ENCODE data around the gene RAPGEF2.
A peak's percentile ranks its signal among the peaks of the same experiment; 100 is the strongest.
"Not testable (repeated sequence)": the region's sequence is repeated elsewhere in the genome, so short reads cannot be mapped to it uniquely, and the experiment has no call there.

The RAPGEF2 gene, protein sequence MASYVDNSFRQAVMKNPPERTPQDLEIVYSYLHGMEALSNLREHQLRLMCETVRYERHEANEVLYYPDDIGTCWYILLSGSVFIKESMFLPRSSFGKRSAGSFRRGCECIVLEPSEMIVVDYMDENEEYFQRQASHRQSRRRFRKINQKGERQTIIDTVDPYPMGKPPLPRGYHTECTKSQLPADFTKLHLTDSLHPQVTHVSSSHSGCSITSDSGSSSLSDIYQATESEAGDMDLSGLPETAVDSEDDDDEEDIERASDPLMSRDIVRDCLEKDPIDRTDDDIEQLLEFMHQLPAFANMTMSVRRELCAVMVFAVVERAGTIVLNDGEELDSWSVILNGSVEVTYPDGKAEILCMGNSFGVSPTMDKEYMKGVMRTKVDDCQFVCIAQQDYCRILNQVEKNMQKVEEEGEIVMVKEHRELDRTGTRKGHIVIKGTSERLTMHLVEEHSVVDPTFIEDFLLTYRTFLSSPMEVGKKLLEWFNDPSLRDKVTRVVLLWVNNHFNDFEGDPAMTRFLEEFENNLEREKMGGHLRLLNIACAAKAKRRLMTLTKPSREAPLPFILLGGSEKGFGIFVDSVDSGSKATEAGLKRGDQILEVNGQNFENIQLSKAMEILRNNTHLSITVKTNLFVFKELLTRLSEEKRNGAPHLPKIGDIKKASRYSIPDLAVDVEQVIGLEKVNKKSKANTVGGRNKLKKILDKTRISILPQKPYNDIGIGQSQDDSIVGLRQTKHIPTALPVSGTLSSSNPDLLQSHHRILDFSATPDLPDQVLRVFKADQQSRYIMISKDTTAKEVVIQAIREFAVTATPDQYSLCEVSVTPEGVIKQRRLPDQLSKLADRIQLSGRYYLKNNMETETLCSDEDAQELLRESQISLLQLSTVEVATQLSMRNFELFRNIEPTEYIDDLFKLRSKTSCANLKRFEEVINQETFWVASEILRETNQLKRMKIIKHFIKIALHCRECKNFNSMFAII (N-terminal part only)

DNA sequence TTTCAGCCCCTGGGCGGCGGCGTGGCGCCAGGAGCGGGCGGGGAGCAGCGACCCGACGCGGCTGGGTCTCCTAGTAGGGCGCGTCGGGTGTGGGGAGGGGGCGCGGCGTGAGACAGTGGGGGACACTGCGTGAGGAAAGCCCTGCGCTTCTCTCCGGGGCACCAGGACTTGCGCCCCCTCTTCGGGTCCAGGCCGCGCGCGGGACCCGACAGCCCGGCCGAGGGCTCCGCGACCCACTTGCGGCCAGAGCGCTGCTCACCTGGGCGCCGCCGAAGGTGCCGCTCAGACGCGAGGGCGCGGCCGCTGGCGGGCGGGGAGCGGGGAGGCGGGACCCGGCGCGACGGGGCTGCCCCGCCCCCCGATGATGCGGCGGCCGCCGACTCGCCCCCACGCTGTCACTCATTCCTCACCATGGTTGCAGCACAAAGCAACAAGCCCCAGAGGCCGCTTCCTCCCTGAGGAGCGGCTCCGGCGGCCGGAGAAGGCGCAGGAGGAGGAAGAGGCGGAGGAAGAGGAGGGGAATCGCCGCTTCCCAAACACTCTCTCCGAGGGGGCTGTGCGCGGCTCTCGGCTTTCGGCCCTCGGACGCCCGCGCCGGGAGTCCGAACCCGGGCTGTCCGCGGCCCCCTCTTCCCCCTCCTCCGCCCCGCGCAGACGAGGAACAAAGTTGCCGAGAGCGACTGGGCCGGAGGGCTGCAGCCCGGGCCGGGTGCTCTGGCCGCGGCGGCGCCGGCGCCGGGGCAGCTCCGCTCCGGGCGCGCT lies at the start of gene RAPGEF2:
Gene RAPGEF2, plus strand, starts transcription at position 458 of the 762 bp plus-strand sequence. CDS start 1,084 bp downstream, outside the sequence.
- DNase-seq (ENCODE audit: low read depth in 3 of 3, low spot score in 1 of 3), result peak; percentile 57 to 75 (median 73)

DNA sequence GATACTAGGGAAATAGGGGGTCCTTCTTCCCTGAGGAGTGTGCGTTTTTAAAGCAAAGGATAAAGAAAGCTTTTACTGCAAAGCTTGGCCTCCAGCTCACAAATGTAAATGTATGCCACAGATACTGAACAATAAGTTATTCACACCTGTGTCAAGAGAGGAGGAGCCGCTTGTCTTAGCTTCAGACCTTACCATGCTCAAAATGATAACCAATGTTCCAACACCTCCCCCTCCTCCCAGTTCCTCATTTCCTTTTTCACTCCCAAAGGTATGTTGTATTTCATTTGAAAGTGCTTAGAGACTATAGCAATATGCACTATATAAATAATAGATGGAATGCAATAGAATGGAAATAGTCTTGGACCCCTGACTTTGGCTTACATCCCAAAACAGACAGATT lies 47.0 kb upstream of the RAPGEF2 start:
- no peak for DNase-seq (ENCODE audit: low read depth in 3 of 3, low spot score in 1 of 3)

DNA sequence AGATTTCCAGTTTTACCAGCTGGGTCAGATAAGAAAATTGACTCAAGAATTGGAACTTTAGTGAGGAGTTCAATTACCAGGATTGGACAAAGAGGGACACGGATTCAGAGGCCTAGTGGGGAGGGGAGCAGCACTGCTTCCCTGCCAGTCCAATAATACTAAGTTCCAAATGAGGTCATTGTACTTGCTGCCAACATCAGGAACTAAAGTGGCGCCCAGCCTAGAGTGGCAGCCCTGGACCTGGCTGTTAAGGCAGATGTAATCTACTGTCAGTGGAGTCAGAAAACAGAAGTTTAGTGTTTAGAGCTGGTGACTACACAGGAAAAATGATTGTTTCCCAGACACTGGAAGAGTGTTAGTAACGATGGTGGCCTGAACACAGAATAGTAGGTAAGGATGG lies 42.7 kb upstream of the RAPGEF2 start:
- DNase-seq (ENCODE audit: low read depth in 3 of 3, low spot score in 1 of 3), result no peak

DNA sequence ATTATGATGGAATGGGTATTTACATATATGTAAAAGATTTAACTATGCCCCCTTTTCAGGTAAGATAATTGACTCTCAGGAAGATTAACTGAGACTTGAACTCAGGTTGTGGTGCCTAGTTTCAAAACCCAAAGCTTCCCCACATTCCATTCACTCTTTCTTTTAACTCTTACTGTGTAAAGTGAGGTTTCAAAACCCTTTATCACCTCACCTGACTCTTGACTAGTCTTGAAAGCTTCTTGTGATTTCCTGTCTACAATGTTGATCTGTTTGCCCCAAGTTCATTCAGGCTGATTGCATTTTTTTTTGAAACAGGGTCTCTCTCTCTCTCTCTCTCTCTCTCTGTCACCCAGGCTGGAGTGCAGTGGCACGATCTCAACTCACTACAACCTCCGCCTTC lies 40.5 kb upstream of the RAPGEF2 start:
- DNase-seq (ENCODE audit: low read depth in 3 of 3, low spot score in 1 of 3), result no peak

DNA sequence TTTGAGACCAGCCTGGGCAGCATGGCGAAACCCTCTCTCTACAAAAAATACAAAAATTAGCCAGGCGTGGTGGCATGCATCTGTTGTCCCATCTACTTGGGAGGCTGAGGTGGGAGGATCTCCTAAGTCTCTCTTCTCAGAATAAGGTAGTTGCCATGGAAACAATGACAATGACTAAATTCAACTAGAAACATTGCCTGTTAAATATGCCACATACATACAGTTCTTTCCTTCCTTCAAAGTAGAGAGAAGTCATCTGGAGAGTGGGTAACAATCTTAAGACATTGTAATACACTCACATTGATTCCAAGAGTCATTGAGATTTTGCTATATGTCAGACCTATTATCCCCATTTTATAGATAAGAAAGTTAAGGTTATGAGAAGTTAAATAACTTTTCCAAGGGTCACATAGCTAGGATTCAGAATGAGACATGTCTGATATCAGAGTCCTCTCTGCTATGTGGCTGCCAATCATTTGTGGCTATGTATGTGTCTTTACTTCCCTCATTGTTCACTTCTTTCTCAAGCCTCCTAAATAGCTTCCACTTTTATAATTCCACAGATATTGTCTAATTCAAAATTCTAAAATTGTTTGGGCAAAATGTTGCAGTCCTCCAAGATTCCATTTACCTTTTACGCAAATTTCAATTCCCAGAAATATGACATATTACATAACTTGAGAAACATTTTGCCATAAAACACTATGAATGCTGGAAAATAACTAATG lies 37.2 kb upstream of the RAPGEF2 start:
- no peak for DNase-seq (ENCODE audit: low read depth in 3 of 3, low spot score in 1 of 3)

DNA sequence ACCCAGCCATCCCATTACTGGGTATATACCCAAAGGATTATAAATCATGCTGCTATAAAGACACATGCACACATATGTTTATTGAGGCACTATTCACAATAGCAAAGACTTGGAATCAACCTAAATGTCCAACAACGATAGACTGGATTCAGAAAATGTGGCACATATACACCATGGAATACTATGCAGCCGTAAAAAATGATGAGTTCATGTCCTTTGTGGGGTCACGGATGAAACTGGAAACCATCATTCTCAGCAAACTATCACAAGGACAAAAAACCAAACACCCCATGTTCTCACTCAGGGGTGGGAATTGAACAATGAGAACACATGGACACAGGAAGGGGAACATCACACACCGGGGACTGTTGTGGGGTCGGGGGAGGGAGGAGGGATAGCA lies 34.7 kb upstream of the RAPGEF2 start:
- not testable (repeated sequence) for DNase-seq (ENCODE audit: low read depth in 3 of 3, low spot score in 1 of 3)

DNA sequence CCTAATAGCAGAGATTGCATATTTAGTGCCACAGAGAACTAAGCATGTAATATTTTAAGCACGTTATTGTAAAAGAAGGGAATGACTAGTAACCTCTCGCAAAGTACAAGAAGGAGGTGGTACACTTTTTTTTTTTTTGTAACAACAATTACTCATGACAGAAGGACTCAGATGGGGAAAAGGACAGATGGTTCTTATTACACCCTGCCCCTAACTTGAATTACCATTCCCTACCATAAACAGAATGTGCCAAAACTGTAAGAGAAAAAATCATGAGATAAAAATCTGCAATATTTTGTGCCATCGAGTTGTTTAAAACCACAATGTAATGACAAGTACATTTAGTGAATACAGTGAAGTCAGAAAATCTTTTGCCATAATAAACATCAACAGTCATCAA lies 33.0 kb upstream of the RAPGEF2 start:
- no peak for DNase-seq (ENCODE audit: low read depth in 3 of 3, low spot score in 1 of 3)

DNA sequence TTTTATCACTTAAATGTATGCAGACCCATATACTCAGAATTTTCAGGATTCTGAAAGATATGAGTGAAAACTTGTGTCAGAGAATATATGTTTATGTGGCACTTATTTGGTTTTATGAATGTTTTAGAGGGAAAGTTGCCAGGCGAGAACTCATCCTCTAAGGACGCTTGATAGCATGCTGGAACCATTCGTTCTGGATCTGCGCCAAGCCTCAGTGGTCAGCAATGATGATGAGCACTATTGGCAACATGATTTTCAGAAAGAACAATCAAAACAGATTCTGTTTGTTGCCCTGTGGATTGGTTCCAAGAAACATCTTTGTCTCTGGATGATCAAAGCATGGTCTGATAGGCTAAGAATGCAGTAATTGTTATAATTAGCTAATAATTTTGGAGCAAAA lies 32.1 kb upstream of the RAPGEF2 start:
- DNase-seq (ENCODE audit: low read depth in 3 of 3, low spot score in 1 of 3), result no peak

DNA sequence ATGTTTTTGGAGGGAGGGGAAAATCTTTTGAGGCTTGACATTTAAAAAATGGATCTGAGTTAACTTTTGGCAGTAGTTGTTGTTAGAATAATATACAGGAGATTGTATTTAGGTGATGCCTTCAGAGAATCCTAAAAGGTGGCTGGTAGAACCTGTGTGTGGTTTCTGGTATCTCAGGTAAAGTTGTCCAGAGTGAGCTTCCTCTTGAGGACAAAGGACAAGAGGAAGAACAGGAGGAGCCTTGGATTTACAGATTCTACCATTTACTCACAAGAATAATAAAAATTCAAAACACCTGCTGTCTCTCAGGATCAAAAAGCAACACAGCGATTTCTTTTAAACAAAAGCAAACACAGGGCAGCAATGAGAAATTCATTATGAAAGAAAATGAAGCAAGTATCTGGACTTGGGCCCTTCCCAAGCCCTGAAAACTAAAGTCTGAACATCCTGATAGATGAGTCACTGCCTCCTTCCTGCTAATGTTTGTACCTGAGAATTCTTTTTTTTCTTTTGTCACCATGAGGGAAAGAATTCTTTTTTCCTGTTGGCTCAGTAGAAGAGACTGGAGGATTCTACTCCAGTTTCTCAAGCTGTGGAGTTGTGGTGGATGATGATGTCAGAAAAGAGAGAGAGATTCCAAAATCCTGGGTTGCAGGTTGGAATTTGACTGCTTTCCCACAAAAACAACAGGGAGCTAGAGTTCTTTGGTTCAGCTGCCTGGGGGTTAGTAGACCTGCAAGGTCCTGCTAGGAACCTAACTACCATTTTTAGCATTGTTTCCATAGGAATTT lies 31.5 kb upstream of the RAPGEF2 start:
- DNase-seq (ENCODE audit: low read depth in 3 of 3, low spot score in 1 of 3), result no peak

DNA sequence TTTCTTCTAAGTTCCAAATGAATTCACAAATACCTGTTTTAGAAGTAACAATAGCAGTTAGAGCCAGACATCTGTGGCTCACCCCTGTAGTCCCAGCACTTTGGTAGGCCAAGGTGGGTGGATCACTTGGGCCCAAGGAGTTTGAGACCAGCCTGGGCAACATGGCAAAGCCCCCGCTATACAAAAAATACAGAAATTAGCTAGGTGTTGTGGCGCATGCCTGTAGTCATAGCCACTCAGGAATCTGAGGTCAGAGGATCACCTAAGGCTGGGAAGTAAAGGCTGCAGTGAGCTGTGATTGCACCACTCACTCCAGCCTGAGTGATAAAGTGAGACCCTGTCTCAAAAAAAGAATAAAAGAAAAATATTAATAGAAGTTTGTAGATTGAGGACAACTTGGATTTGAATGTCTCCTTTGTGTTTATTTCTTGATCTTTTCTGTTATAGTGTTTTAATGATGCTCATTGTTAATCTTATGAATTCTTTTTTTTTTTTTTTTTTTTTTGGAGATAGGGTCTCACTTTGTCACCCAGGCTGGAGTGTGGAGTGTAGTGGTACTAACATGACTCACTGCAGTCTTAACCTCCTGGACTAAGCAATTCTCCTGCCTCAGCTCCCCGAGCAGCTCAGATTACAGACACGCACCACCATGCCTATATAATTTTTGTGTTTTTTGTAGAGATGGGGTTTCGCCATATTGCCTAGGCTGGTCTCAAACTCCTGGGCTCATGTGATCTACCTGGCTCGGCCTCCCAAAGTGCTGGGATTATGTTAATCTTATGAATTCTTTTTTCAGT lies 30.7 kb upstream of the RAPGEF2 start:
- no peak for DNase-seq (ENCODE audit: low read depth in 3 of 3, low spot score in 1 of 3)

DNA sequence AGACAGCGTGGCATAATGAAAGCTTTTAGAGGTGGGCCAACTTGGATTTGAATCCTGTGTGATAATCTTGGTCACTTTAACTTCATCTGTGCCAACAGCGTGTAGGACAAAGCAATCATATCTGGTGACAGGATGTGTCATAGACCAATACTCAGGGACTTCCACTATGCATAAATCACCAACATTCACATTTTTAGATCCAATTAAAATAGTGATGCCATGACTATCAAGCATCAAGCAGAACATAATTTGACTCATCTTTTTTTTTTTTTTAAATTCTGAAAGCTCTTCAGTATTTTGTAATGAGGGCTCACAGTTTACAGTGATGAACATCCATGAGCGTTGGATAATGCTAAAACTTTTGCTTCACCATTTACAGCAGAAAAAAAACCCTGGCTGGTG lies 27.3 kb upstream of the RAPGEF2 start:
- DNase-seq (ENCODE audit: low read depth in 3 of 3, low spot score in 1 of 3), result no peak

DNA sequence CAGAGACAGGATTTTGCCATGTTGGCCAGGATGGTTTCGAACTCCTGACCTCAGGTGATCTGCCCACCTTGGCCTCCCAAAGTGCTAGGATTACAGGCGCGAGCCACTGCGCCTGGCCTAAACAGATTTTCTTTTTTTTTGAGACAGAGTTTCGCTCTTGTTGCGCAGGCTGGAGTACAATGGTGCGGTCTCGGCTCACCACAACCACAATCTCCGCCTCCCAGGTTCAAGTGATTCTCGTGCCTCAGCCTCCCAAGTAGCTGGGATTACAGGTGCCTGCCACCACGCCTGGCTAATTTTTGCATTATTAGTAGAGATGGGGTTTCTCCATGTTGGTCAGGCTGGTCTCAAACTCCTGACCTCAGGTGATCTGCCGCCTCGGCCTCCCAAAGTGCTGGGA lies 25.9 kb upstream of the RAPGEF2 start:
- DNase-seq (ENCODE audit: low read depth in 3 of 3, low spot score in 1 of 3), result not testable (repeated sequence)

DNA sequence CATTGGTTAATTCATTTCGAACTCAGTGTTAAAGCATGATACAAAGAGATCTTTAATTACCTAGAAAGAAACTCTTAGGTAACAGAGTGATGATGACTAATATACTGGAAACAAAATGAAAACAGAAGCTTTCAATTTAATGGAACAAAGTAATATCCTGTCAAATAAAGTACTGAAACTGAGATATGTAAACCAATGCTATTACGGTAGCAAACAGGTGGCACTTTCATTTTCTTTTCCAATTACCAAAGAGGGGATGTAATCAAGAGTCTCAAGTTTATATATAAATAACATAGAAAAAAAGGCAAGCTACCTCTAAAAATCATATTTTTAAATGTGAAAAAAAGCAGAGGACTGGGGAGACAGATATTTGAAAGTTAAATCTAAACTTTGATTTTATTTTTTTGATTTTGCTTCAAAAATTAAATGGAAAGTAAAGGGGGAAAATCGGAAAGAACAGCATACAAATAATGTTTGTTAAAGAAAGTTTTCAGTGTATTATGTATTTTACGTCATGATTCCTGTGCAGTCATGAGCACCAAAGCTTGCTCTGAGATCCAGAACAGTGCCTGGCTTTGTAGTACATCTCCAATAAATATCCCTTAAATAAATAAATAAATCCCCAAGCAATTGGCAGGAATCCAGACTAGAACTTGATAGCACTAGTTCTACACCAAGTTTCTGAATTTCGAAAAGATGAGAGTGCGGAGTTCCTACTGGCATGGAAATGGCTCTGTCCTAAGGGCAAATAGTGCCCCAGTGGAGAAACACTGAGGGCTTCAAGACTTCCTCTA lies 25.0 kb upstream of the RAPGEF2 start:
- DNase-seq (ENCODE audit: low read depth in 3 of 3, low spot score in 1 of 3), result no peak

DNA sequence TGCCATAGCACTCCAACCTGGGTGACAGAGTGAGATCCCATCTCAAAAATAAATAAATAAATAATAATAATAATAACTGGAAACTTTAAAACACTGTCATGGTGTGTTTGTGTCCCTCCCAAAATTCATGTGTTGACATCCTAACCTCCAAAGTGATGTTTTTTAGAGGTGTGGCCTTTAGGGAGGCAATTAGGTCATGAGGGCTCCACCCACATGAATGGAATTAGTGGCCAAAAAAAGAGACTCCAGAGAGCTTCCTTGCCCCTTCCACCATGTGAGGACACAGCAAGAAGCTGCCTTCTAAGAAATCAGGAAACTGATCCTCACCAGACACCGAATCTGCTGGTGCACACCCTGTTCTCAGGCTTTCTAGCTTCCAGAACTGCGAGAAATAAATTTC lies 23.8 kb upstream of the RAPGEF2 start:
- no peak for DNase-seq (ENCODE audit: low read depth in 3 of 3, low spot score in 1 of 3)

DNA sequence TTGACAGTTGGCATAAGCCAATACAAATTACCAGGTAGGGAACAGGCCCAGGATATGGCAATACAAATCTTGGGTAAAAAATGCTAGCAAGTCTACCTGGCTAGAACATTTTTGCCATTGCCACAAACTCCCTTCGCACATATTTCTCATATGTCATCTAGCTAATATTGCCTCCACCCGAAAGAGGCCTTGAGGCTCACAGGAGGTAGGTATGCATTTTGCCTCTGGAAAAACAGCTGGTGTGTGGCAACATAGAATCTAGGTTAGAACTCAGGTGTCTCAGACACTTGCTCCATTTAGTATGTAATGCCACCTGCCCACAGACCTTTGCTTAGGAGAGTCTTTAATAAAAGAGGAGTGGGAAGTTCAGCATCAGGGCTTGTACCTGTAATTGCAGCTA lies 16.3 kb upstream of the RAPGEF2 start:
- DNase-seq (ENCODE audit: low read depth in 3 of 3, low spot score in 1 of 3), result no peak

DNA sequence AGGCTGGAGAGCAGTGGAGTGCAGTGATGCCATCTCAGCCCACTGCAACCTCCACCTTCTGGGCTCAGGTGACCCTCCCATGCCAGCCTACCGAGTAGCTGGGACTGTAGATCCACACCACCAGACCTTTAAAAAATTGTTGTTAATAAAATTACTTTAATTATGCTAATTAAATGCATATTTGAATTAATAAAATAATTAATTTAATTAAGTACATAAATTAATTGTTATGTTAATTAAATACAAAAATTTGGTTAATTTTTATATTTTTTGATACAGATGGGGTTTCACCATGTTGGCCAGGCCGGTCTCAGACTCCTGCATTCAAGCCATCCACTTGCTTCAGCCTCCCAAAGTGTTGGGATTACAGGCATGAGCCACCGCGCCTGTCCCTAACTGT lies 12.6 kb upstream of the RAPGEF2 start:
- no peak for DNase-seq (ENCODE audit: low read depth in 3 of 3, low spot score in 1 of 3)

DNA sequence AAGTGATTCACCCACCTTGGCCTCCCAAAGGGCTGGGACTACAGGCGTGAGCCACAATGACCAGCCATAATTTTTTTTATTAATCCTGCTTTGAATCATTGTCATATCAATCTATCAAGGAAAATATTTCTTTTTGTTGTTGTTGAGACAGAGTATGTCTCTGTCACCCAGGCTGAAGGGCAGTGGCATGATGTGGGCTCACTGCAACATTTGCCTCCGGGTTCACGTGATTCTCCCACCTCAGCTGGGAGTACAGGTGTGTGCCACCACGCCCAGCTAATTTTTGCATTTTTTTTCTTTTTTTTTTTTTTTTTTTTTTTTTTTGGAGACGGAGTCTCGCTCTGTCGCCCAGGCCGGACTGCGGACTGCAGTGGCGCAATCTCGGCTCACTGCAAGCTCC lies 8.7 kb upstream of the RAPGEF2 start:
- not testable (repeated sequence) for DNase-seq (ENCODE audit: low read depth in 3 of 3, low spot score in 1 of 3)

DNA sequence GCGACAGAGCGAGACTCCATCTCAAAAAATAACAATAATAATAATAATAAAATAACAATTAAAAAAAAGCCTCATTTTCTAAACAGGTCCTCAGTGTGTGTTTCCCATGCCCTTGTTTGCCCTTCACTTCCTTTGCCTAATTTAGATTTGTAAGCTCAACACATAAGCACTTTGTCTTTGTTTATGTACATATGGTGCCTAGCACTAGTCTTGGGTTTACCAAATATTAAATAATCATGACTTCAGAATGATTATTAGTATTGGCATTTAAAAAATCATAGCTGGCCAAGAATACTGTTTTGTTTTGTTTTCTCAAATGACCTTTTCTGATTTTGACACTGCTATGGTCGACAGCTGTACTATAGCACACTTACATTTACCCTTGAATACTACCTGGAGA lies 6.4 kb upstream of the RAPGEF2 start:
- DNase-seq (ENCODE audit: low read depth in 3 of 3, low spot score in 1 of 3), result no peak

Measured in stimulated activated CD4-positive, alpha-beta T cell treated with anti-CD3 and anti-CD28 coated beads, TNF-alpha, amount 100 ng/mL, for 1 hour (primary cell).